ENCODE results near the gene PLPPR1. TPM values are rescaled to one million over a fixed set of nuclear protein-coding genes. Genes with fewer than 3 reads are reported as not detected.

PLPPR1 gene
- total and polyA plus RNA-seq, 9 donors = 0.07 to 1.1 (median 0.14) TPM; not detected in 5

- H3K9me3 ChIP-seq = no peaks in the 10 kb centered on the region
- no peaks in the 10 kb centered on the region for H3K27me3 ChIP-seq
- intact Hi-C loops (cut with DNase I) = no loop called here
- 69 to 74% (median 74%) methylated on average over 5 of the region's 5 CpGs for WGBS, 3 donors
- TF ChIP-seq POLR2A (IDR thresholded peaks at IDR 0.05) (no peak), EP300 (IDR thresholded peaks at IDR 0.05) (no peak), CTCF (IDR thresholded peaks at IDR 0.05) (no peak)
- H3K4me1 ChIP-seq (ENCODE audit: insufficient read depth) = no peaks in the 10 kb centered on the region
- H3K27ac ChIP-seq = no peak overlapping the region
- no peaks in the 10 kb centered on the region for H3K36me3 ChIP-seq
- DNase-seq = no peak
- H3K4me3 ChIP-seq = no peak overlapping the region
Measured at GRCh38 chr9:100999906-101000544, 28.5 kb upstream of the PLPPR1 start.

DNA sequence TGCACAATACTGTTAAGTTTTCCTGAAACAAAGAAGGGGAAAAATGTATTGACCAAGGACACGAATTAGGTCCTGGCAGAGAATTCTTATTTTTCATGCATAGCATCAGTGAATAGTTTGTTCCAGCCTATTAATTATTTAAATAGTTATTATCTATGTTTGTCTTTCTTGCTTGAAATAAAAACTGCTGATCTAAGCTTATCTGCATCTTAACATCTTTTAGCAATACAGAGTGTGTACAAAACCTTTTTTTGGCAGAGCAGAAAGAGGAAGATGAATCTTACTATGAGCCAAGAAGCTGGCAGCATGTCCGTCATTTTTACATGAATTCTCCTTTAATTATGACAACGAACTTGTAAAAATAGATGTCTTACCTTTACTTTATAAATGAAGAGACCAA, 23.3 kb upstream of the PLPPR1 start:
- no peaks in the 10 kb centered on the region for H3K27me3 ChIP-seq
- H3K27ac ChIP-seq = no peak overlapping the region
- no peaks in the 10 kb centered on the region for H3K9me3 ChIP-seq
- intact Hi-C loops (cut with DNase I) = no loop called here
- no peak for TF ChIP-seq POLR2A (IDR thresholded peaks at IDR 0.05)
- TF ChIP-seq EP300 (IDR thresholded peaks at IDR 0.05) = no peak
- TF ChIP-seq CTCF (IDR thresholded peaks at IDR 0.05) = no peak
- H3K36me3 ChIP-seq = no peaks in the 10 kb centered on the region
- DNase-seq = no peak
- H3K4me3 ChIP-seq = no peak overlapping the region
- WGBS, 3 donors = 76 to 82% (median 80%) methylated on average over 3 of the region's 3 CpGs
- H3K4me1 ChIP-seq (ENCODE audit: insufficient read depth) = no peaks in the 10 kb centered on the region

- H3K27ac ChIP-seq = no peak overlapping the region
- DNase-seq = no peak
- TF ChIP-seq POLR2A (IDR thresholded peaks at IDR 0.05) (no peak), EP300 (IDR thresholded peaks at IDR 0.05) (no peak), CTCF (IDR thresholded peaks at IDR 0.05) (no peak)
- WGBS, 3 donors = 57 to 65% (median 64%) methylated on average over 2 of the region's 2 CpGs
- no peaks in the 10 kb centered on the region for H3K27me3 ChIP-seq
- no peaks in the 10 kb centered on the region for H3K9me3 ChIP-seq
- no peaks in the 10 kb centered on the region for H3K4me1 ChIP-seq (ENCODE audit: insufficient read depth)
- no peaks in the 10 kb centered on the region for H3K36me3 ChIP-seq
- intact Hi-C loops (cut with DNase I) = no loop called here
- no peak overlapping the region for H3K4me3 ChIP-seq
Measured at GRCh38 chr9:101014566-101014965, 14.0 kb upstream of the PLPPR1 start.

DNA sequence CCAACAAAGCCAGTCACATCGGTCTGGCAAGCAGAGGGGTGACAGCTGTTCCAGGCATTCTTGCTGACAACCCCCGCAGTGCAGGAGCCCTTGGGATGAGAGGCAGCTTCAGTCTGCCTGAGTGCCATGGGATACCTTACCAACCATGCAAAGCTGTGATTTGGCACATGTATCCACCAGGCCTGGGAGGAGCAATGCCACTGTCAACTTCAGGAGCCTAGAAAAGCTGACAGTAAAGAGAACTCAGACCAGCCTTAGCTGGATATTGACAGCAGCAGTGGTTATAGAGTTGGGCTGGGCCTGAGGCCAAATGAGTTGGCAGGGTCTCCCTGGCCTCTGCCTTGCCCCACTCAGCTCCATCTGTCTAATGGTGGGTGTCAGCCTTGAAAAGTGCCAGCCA, 10.1 kb upstream of the PLPPR1 start:
- no peak overlapping the region for H3K4me3 ChIP-seq
- 68 to 80% (median 72%) methylated on average over 2 of the region's 2 CpGs for WGBS, 3 donors
- no peaks in the 10 kb centered on the region for H3K27me3 ChIP-seq
- H3K9me3 ChIP-seq = no peaks in the 10 kb centered on the region
- intact Hi-C loops (cut with DNase I) = no loop called here
- no peak overlapping the region for H3K27ac ChIP-seq
- H3K4me1 ChIP-seq (ENCODE audit: insufficient read depth) = no peaks in the 10 kb centered on the region
- DNase-seq = no peak
- TF ChIP-seq POLR2A (IDR thresholded peaks at IDR 0.05) = no peak
- TF ChIP-seq EP300 (IDR thresholded peaks at IDR 0.05) = no peak
- no peak for TF ChIP-seq CTCF (IDR thresholded peaks at IDR 0.05)
- H3K36me3 ChIP-seq = no peaks in the 10 kb centered on the region
